Measurements from ENCODE around the gene EREG. TPM values are rescaled to one million over a fixed set of nuclear protein-coding genes. Genes with fewer than 3 reads are reported as not detected.

Gene EREG
- polyA plus RNA-seq, 1 donor (not counting 4 experiments of a cell fraction or from before 2014, with no cell fraction given): 38.7 TPM

GRCh38 chr4:74433043-74433442 lies 68.1 kb downstream of the EREG start:
- no peak overlapping the region for H2AFZ ChIP-seq (ENCODE audit: control insufficient read depth, low read length)
- no peak for DNase-seq (ENCODE audit: low read depth, low spot score)

GRCh38 chr4:74433541-74434172 lies 68.7 kb downstream of the EREG start:
- H3K4me1 ChIP-seq (ENCODE audit: control insufficient read depth, extremely low read depth, insufficient read depth, low read length): peaks cover 45% of the 10 kb centered on the region
- FAIRE-seq (peak; percentile 32), DNase-seq (ENCODE audit: low read depth, low spot score) (no peak)
- TF ChIP-seq EZH2 (IDR thresholded peaks at IDR 0.05; ENCODE audit: low read length) (no peak), CTCF (optimal IDR thresholded peaks at IDR 0.05 in 1 of 3, IDR thresholded peaks at IDR 0.05 in 1 of 3, conservative IDR thresholded peaks at IDR 0.05 in 1 of 3; ENCODE audit: extremely low read depth in 1 of 3, insufficient read depth in 2 of 3, low read length in 3 of 3) (no peak)
- H3K4me2 ChIP-seq (ENCODE audit: control insufficient read depth, extremely low read depth, insufficient read depth, low read depth, low read length): peak overlapping the region; percentile 57
- no peaks in the 10 kb centered on the region for H3K79me2 ChIP-seq (ENCODE audit: control insufficient read depth, insufficient read depth, low read length)
- H3K4me3 ChIP-seq (ENCODE audit: control insufficient read depth in 2 of 3, extremely low read depth in 1 of 3, insufficient read depth in 2 of 3, low read depth in 1 of 3, low read length in 3 of 3): no peak overlapping the region
- no peaks in the 10 kb centered on the region for H3K9me1 ChIP-seq (ENCODE audit: control insufficient read depth, extremely low read depth, insufficient read depth, low read length)
- no peak overlapping the region for H3K9ac ChIP-seq (ENCODE audit: control insufficient read depth, extremely low read depth, insufficient read depth, low read length)
- no peaks in the 10 kb centered on the region for H3K27me3 ChIP-seq (ENCODE audit: control insufficient read depth, extremely low read depth, insufficient read depth, low read length)
- peak overlapping the region; percentile 23 for H3K27ac ChIP-seq (ENCODE audit: control insufficient read depth, insufficient read depth, low read length)
- H3K9me3 ChIP-seq (ENCODE audit: control insufficient read depth, low read depth, low read length): no peaks in the 10 kb centered on the region
- no peak overlapping the region for H2AFZ ChIP-seq (ENCODE audit: control insufficient read depth, low read length)
- H3K36me3 ChIP-seq (ENCODE audit: control insufficient read depth in 2 of 2, extremely low read depth in 1 of 2, insufficient read depth in 2 of 2, low read length in 2 of 2): no peaks in the 10 kb centered on the region
- dilution Hi-C loops (cut with MboI; ENCODE audit: extremely low pct_ligation_motif_present, low sequenced_read_pairs): no loop called here
- no peaks in the 10 kb centered on the region for H4K20me1 ChIP-seq (ENCODE audit: control insufficient read depth, extremely low read depth, insufficient read depth, low read length)

More at GRCh38 chr4:74433043-74433442, 68.1 kb downstream of the EREG start:
- FAIRE-seq: peak; percentile 73
- peak overlapping the region; percentile 57 for H3K4me2 ChIP-seq (ENCODE audit: control insufficient read depth, extremely low read depth, insufficient read depth, low read depth, low read length)
- H3K27me3 ChIP-seq (ENCODE audit: control insufficient read depth, extremely low read depth, insufficient read depth, low read length): no peaks in the 10 kb centered on the region
- no peaks in the 10 kb centered on the region for H3K9me1 ChIP-seq (ENCODE audit: control insufficient read depth, extremely low read depth, insufficient read depth, low read length)
- no peak overlapping the region for H3K4me3 ChIP-seq (ENCODE audit: control insufficient read depth in 2 of 3, extremely low read depth in 1 of 3, insufficient read depth in 2 of 3, low read depth in 1 of 3, low read length in 3 of 3)
- H3K36me3 ChIP-seq (ENCODE audit: control insufficient read depth in 2 of 2, extremely low read depth in 1 of 2, insufficient read depth in 2 of 2, low read length in 2 of 2): no peaks in the 10 kb centered on the region
- dilution Hi-C loops (cut with MboI; ENCODE audit: extremely low pct_ligation_motif_present, low sequenced_read_pairs): no loop called here
- no peaks in the 10 kb centered on the region for H4K20me1 ChIP-seq (ENCODE audit: control insufficient read depth, extremely low read depth, insufficient read depth, low read length)
- H3K9ac ChIP-seq (ENCODE audit: control insufficient read depth, extremely low read depth, insufficient read depth, low read length): no peak overlapping the region
- H3K27ac ChIP-seq (ENCODE audit: control insufficient read depth, insufficient read depth, low read length): peak overlapping the region; percentile 47
- H3K9me3 ChIP-seq (ENCODE audit: control insufficient read depth, low read depth, low read length): no peaks in the 10 kb centered on the region
- no peaks in the 10 kb centered on the region for H3K79me2 ChIP-seq (ENCODE audit: control insufficient read depth, insufficient read depth, low read length)
- no peak for TF ChIP-seq CTCF (optimal IDR thresholded peaks at IDR 0.05 in 1 of 3, IDR thresholded peaks at IDR 0.05 in 1 of 3, conservative IDR thresholded peaks at IDR 0.05 in 1 of 3; ENCODE audit: extremely low read depth in 1 of 3, insufficient read depth in 2 of 3, low read length in 3 of 3)
- no peak for TF ChIP-seq EZH2 (IDR thresholded peaks at IDR 0.05; ENCODE audit: low read length)
- H3K4me1 ChIP-seq (ENCODE audit: control insufficient read depth, extremely low read depth, insufficient read depth, low read length): peaks cover 52% of the 10 kb centered on the region

Measured in keratinocyte (primary cell).